IMR-90 (cell line): Measurements from ENCODE around the gene DHRSX. TPM values are rescaled to one million over a fixed set of nuclear protein-coding genes. Genes with fewer than 3 reads are reported as not detected.
A peak's percentile ranks its signal among the peaks of the same experiment; 100 is the strongest.

Source experiments
- ATAC-seq: fragments of 200-7000 bp; cut with Tn5 transposase; 2 replicates; pipeline ENCODE4 v1.9.1; 2020; ENCODE audit warnings: low read depth, mild to moderate bottlenecking, moderate library complexity
- BruUV-seq: library from RNA; stranded (reverse); fragments of 400-500 nt; replicated peaks from 2 replicates; lab custom pipeline; 2021; lab: Mats Ljungman, UMichigan
- CTCF ChIA-PET: fragments of 300-600 bp; formaldehyde crosslinking; extraction: SDS; loops from one replicate; lab custom pipeline; 2021; ENCODE audit warnings: antibody characterized with exemption; lab: Yijun Ruan, JAX
- POLR2A ChIA-PET: fragments of 300-600 bp; sonication (Branson Sonifier 250); formaldehyde crosslinking; loops from one replicate; lab custom pipeline; 2022; ENCODE audit warnings: antibody characterized with exemption; ENCODE audit not compliant: unreplicated experiment; lab: Charles Lee
- DNase-seq: peaks from one replicate; pipeline ENCODE4 v3.0.0; 2013
- H2AFZ ChIP-seq: replicated peaks from 2 replicates; pipeline ENCODE3; 2013; ENCODE audit warnings: low read length, mild to moderate bottlenecking; ENCODE audit not compliant: poor library complexity
- H2AK5ac ChIP-seq: 2 replicates; pipeline ENCODE4 v1.6.1; 2013; ENCODE audit warnings: low read depth, low read length, inconsistent platforms
- H2AK9ac ChIP-seq: replicated peaks from 2 replicates; pipeline ENCODE3; 2013; ENCODE audit warnings: mild to moderate bottlenecking, low read depth, low read length, moderate library complexity; ENCODE audit not compliant: poor library complexity
- H2BK120ac ChIP-seq: 2 replicates; pipeline ENCODE4 v1.6.1; 2013; ENCODE audit warnings: low read depth, low read length, inconsistent platforms
- H2BK15ac ChIP-seq: 3 replicates; pipeline ENCODE4 v1.6.1; 2013; ENCODE audit warnings: low read depth, low read length, inconsistent platforms
- H2BK20ac ChIP-seq: 2 replicates; pipeline ENCODE4 v1.6.1; 2013; ENCODE audit warnings: low read depth, mild to moderate bottlenecking, inconsistent platforms, low read length, moderate library complexity
- H2BK5ac ChIP-seq: 2 replicates; pipeline ENCODE4 v1.6.1; 2013; ENCODE audit warnings: mild to moderate bottlenecking, low read depth, low read length, inconsistent platforms; ENCODE audit not compliant: poor library complexity, severe bottlenecking
- H3K14ac ChIP-seq: replicated peaks from 2 replicates; pipeline ENCODE4 v1.6.1; 2013; ENCODE audit warnings: low read depth, low read length, inconsistent platforms
- H3K18ac ChIP-seq: 2 replicates; pipeline ENCODE4 v1.6.1; 2013; ENCODE audit warnings: low read depth, low read length, control low read depth
- H3K23ac ChIP-seq: 2 replicates; pipeline ENCODE4 v1.6.1; 2013; ENCODE audit warnings: low read depth, low read length, inconsistent platforms
- H3K27ac ChIP-seq: 2 replicates; pipeline ENCODE4 v1.5.1; 2013; ENCODE audit warnings: mild to moderate bottlenecking, control low read depth, low read length; ENCODE audit not compliant: insufficient read depth
- H3K27me3 ChIP-seq: 2 replicates; pipeline ENCODE4 v1.6.1; 2013; ENCODE audit warnings: low read length; ENCODE audit not compliant: control insufficient read depth, insufficient read depth
- H3K36me3 ChIP-seq: 2 replicates; pipeline ENCODE4 v1.6.1; 2013; ENCODE audit warnings: low read length, mixed read lengths; ENCODE audit not compliant: control insufficient read depth, insufficient read depth
- H3K4ac ChIP-seq: 2 replicates; pipeline ENCODE4 v1.6.1; 2013; ENCODE audit warnings: low read depth, low read length, inconsistent platforms
- H3K4me1 ChIP-seq: 2 replicates; pipeline ENCODE4 v1.6.1; 2013; ENCODE audit warnings: low read length, mixed read lengths; ENCODE audit not compliant: control insufficient read depth, insufficient read depth
- H3K4me2 ChIP-seq: 2 replicates; pipeline ENCODE4 v1.6.1; 2013; ENCODE audit warnings: low read depth, mild to moderate bottlenecking, control low read depth, low read length, moderate library complexity
- H3K4me3 ChIP-seq: 2 replicates; pipeline ENCODE4 v1.5.1; 2013; ENCODE audit warnings: low read depth, mild to moderate bottlenecking, control low read depth, low read length, moderate library complexity; ENCODE audit not compliant: insufficient read depth
- H3K56ac ChIP-seq: 2 replicates; pipeline ENCODE4 v1.6.1; 2013; ENCODE audit warnings: low read length, inconsistent platforms; ENCODE audit not compliant: insufficient read depth; ENCODE audit errors: extremely low read depth
- H3K79me1 ChIP-seq, 2 experiments: 2 replicates each; pipeline ENCODE4 v1.6.1; 2013; ENCODE audit warnings: low read length in 2 of 2, inconsistent platforms in 1 of 2, low read depth in 1 of 2
- H3K9ac ChIP-seq: 2 replicates; pipeline ENCODE4 v1.6.1; 2013; ENCODE audit warnings: low read depth, low read length, control low read depth
- H3K9me1 ChIP-seq: 2 replicates; pipeline ENCODE4 v1.6.1; 2013; ENCODE audit warnings: low read length, inconsistent platforms; ENCODE audit not compliant: insufficient read depth
- H3K9me3 ChIP-seq: 2 replicates; pipeline ENCODE4 v1.6.1; 2013; ENCODE audit warnings: low read length; ENCODE audit not compliant: control insufficient read depth, insufficient read depth
- H4K20me1 ChIP-seq: 2 replicates; pipeline ENCODE4 v1.6.1; 2013; ENCODE audit warnings: low read length, inconsistent platforms; ENCODE audit not compliant: insufficient read depth
- H4K5ac ChIP-seq: 2 replicates; pipeline ENCODE4 v1.6.1; 2013; ENCODE audit warnings: mild to moderate bottlenecking, low read depth, low read length, control low read depth
- H4K8ac ChIP-seq, 2 experiments: 2 replicates each; pipeline ENCODE4 v1.6.1; 2013; ENCODE audit warnings: low read depth in 2 of 2, low read length in 2 of 2, control low read depth in 1 of 2, inconsistent platforms in 1 of 2
- H4K91ac ChIP-seq: 2 replicates; pipeline ENCODE4 v1.6.1; 2013; ENCODE audit warnings: low read depth, low read length, inconsistent platforms; ENCODE audit not compliant: insufficient read depth
- BHLHE40 ChIP-seq: fragments of 150-350 bp; IDR thresholded peaks from 2 replicates; pipeline ENCODE4 v1.6.1; 2016; ENCODE audit warnings: mild to moderate bottlenecking, low read depth, low read length
- CEBPB ChIP-seq: IDR thresholded peaks from 2 replicates; pipeline ENCODE4 v1.6.1; 2012; ENCODE audit warnings: low read depth, low read length, improper control_type of control experiment
- CHD1 ChIP-seq: IDR thresholded peaks from 2 replicates; pipeline ENCODE4 v1.6.1; 2012; ENCODE audit warnings: low read depth, low read length, improper control_type of control experiment
- CTCF ChIP-seq: conservative IDR thresholded peaks from 2 replicates; pipeline ENCODE4 v1.5.1; 2012; ENCODE audit warnings: mild to moderate bottlenecking, low read depth, low read length, improper control_type of control experiment
- FOS ChIP-seq: fragments of 150-350 bp; IDR thresholded peaks from 2 replicates; pipeline ENCODE4 v1.6.1; 2016; ENCODE audit warnings: low read depth, low read length
- MAFK ChIP-seq: IDR thresholded peaks from 2 replicates; pipeline ENCODE4 v1.6.1; 2012; ENCODE audit warnings: low read depth, low read length, improper control_type of control experiment
- MAZ ChIP-seq: IDR thresholded peaks from 2 replicates; pipeline ENCODE4 v1.6.1; 2012; ENCODE audit warnings: low read depth, mild to moderate bottlenecking, low read length, improper control_type of control experiment, moderate library complexity, borderline replicate concordance
- MXI1 ChIP-seq: IDR thresholded peaks from 2 replicates; pipeline ENCODE4 v1.6.1; 2012; ENCODE audit warnings: low read depth, mild to moderate bottlenecking, low read length, moderate library complexity, borderline replicate concordance
- NFE2L2 ChIP-seq: fragments of 150-350 bp; IDR thresholded peaks from 2 replicates; pipeline ENCODE4 v1.6.1; 2016; ENCODE audit warnings: low read depth, mild to moderate bottlenecking, low read length
- POLR2A ChIP-seq: IDR thresholded peaks from 2 replicates; pipeline ENCODE4 v1.6.1; 2012; ENCODE audit warnings: mild to moderate bottlenecking, low read depth, low read length
- RAD21 ChIP-seq: IDR thresholded peaks from 2 replicates; pipeline ENCODE4 v1.6.1; 2012; ENCODE audit warnings: low read length, improper control_type of control experiment
- RCOR1 ChIP-seq: IDR thresholded peaks from 2 replicates; pipeline ENCODE4 v1.6.1; 2012; ENCODE audit warnings: mild to moderate bottlenecking, low read length, improper control_type of control experiment; ENCODE audit not compliant: insufficient replicate concordance
- RFX5 ChIP-seq: IDR thresholded peaks from 2 replicates; pipeline ENCODE4 v1.8.0; 2012; ENCODE audit warnings: low read depth, mild to moderate bottlenecking, low read length, moderate library complexity
- SMC3 ChIP-seq: fragments of 150-350 bp; IDR thresholded peaks from 2 replicates; pipeline ENCODE4 v1.6.1; 2016; ENCODE audit warnings: low read depth, mild to moderate bottlenecking, antibody characterized with exemption, low read length, moderate library complexity
- whole genome bisulfite sequencing, 2 experiments: methylation state at CpG; one replicate each; pipeline versions ENCODE4 v1.1.5 to v1.1.7; 2013; ENCODE audit warnings: missing lambda C conversion rate in 2 of 2; ENCODE audit not compliant: insufficient read length in 1 of 2; ENCODE audit errors: extremely low coverage in 2 of 2; 5-methylcytosine and 5-hydroxymethylcytosine counted together
- dilution Hi-C: fragments of 300-500 bp; cut with HindIII; formaldehyde crosslinking; loops from one replicate; pipeline ENCODE4 v1.14.3; 2018; ENCODE audit warnings: low sequenced_read_pairs; ENCODE audit not compliant: unreplicated experiment
- in situ Hi-C: fragments of 300-500 bp; cut with MboI; formaldehyde crosslinking; loops from 3 replicates; pipeline ENCODE4 v1.14.3; 2019; ENCODE audit warnings: low sequenced_read_pairs, inconsistent platforms, mixed read lengths
- intact Hi-C: fragments of 100-400 bp; cut with micrococcal nuclease; formaldehyde crosslinking; loops from 2 replicates; pipeline ENCODE4 v1.10.0; 2022
- polyA plus RNA-seq, 3 experiments: library from polyadenylated mRNA; depleted of rRNA; stranded (reverse); fragments of >200 nt; gene quantifications; 2 replicates each; pipeline ENCODE4 v1.2.3, GENCODE V29; 2012; ENCODE audit warnings: low replicate concordance in 1 of 3
- total RNA-seq: library from RNA; depleted of rRNA; stranded (reverse); fragments of >200 nt; gene quantifications from 2 replicates; pipeline ENCODE4 v1.2.3, GENCODE V29; 2012
- TF ChIP-seq, protein P1 (sequence below): fragments of 150-350 bp; IDR thresholded peaks from 2 replicates; pipeline ENCODE4 v1.6.1; 2016; ENCODE audit warnings: low read depth, mild to moderate bottlenecking, low read length, moderate library complexity, borderline replicate concordance

The DHRSX gene
- total and polyA plus RNA-seq, 2 of the 4 experiments (the other 2 are of a cell fraction) = 26.2 to 38.0 TPM

DNA sequence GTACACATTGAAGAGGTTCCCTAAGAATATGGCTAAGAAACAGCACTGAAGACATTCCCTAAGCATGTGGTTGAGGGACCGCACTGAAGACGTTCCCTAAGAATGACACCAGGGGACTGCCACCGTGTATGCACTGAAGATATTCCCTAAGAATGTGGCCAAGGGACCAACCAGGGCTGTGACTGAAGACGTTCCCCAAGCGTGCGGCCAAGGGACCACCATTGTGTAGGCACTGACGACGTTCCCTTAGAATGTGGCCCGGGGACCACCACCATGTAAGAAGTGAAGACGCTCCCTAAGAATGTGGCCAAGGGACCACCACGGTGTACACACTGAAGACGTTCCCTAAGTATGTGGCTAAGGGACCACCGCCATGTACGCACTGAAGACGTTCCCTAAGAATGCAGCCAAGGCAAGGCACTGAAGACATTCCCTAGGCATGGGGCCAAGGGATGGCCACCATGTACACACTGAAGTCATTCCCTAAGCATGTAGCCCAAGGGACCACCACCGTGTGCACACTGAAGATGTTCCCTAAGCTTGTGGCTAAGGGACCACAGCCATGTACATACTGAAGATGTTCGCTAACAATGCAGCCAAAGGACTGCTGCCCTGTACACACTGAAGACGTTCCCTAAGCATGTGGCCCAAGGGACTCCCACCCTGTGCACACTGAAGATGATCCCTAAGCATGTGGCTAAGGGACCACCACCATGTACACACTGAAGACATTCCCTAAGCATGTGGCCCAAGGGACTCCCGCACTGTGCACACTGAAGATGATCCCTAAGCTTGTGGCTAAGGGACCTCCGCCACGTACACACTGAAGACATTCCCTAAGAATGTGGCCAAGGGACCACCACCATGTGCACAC is 22.0 kb downstream of the DHRSX start:
- H4K91ac ChIP-seq = no peak overlapping the region
- no peak overlapping the region for H3K18ac ChIP-seq
- peak overlapping the region; percentile 82 for H2AK9ac ChIP-seq
- POLR2A ChIA-PET = no interaction called here
- ATAC-seq (no peak), DNase-seq (no peak)
- no peak overlapping the region for H2BK5ac ChIP-seq
- H3K14ac ChIP-seq = no peak overlapping the region
- H3K27ac ChIP-seq = no peak overlapping the region
- H2AK5ac ChIP-seq = no peak overlapping the region
- H3K4me3 ChIP-seq = no peak overlapping the region
- no peak overlapping the region for H2AFZ ChIP-seq
- peaks cover 37 to 57% of the 10 kb centered on the region in 2 experiments for H3K79me1 ChIP-seq
- H3K9ac ChIP-seq = no peak overlapping the region
- in situ Hi-C loops (no loop called here), intact Hi-C loops (no loop called here), dilution Hi-C loops (no loop called here)
- H3K4me2 ChIP-seq = no peak overlapping the region
- H3K9me3 ChIP-seq = no peaks in the 10 kb centered on the region
- no TSS peak for BruUV-seq
- H2BK20ac ChIP-seq = no peak overlapping the region
- H4K8ac ChIP-seq = no peak overlapping the region
- H4K5ac ChIP-seq = no peak overlapping the region
- H3K23ac ChIP-seq = 0 out of 2 replicates have a peak overlapping the region, but pooled peaks have one; percentile 16
- peaks cover 5% of the 10 kb centered on the region; the same call in 1 of the 2 replicates for H3K36me3 ChIP-seq
- no peak overlapping the region for H3K56ac ChIP-seq
- H3K4me1 ChIP-seq = peaks cover 3% of the 10 kb centered on the region
- CTCF ChIA-PET = no interaction called here
- WGBS, 2 experiments = 91% methylated on average over 19 of the region's 21 CpGs; no CpG with 5 or more reads in 1 of the 2 experiments
- peaks cover 50% of the 10 kb centered on the region for H4K20me1 ChIP-seq
- no peak overlapping the region for H2BK15ac ChIP-seq
- peaks cover 30% of the 10 kb centered on the region for H3K9me1 ChIP-seq
- no peak overlapping the region for H3K4ac ChIP-seq
- H2BK120ac ChIP-seq = no peak overlapping the region
- no peaks in the 10 kb centered on the region for H3K27me3 ChIP-seq
- no peak for TF ChIP-seq CEBPB
- no peak for TF ChIP-seq POLR2A
- no peak for TF ChIP-seq SMC3
- TF ChIP-seq CHD1 = no peak
- no peak for TF ChIP-seq FOS
- TF ChIP-seq, protein P1, sequence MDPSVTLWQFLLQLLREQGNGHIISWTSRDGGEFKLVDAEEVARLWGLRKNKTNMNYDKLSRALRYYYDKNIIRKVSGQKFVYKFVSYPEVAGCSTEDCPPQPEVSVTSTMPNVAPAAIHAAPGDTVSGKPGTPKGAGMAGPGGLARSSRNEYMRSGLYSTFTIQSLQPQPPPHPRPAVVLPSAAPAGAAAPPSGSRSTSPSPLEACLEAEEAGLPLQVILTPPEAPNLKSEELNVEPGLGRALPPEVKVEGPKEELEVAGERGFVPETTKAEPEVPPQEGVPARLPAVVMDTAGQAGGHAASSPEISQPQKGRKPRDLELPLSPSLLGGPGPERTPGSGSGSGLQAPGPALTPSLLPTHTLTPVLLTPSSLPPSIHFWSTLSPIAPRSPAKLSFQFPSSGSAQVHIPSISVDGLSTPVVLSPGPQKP = no peak
- no peak for TF ChIP-seq RFX5
- no peak for TF ChIP-seq MAZ
- TF ChIP-seq BHLHE40 = no peak
- TF ChIP-seq MXI1 = no peak
- TF ChIP-seq RCOR1 = no peak
- no peak for TF ChIP-seq RAD21
- no peak for TF ChIP-seq MAFK
- no peak for TF ChIP-seq NFE2L2
- no peak for TF ChIP-seq CTCF
